MM.1S (cell line): Measurements from ENCODE around the gene TBC1D5.

Experiments
- EZH2 ChIP-seq: fragments of 300-600 bp; sonication (generic); optimal IDR thresholded peaks from 2 replicates; pipeline ENCODE3; 2017; ENCODE audit warnings: low read depth, mild to moderate bottlenecking, antibody characterized with exemption, low read length, mixed read lengths
- EZH2phosphoT487 ChIP-seq: fragments of 300-600 bp; sonication (generic); IDR thresholded peaks from 2 replicates; pipeline ENCODE4 v1.6.1; 2018; ENCODE audit warnings: antibody characterized with exemption, low read length
- TF ChIP-seq, protein P1 (sequence below): fragments of 300-600 bp; sonication (generic); IDR thresholded peaks from 2 replicates; pipeline ENCODE4 v1.5.1; 2016; ENCODE audit warnings: antibody characterized with exemption, low read length, mixed read lengths

DNA sequence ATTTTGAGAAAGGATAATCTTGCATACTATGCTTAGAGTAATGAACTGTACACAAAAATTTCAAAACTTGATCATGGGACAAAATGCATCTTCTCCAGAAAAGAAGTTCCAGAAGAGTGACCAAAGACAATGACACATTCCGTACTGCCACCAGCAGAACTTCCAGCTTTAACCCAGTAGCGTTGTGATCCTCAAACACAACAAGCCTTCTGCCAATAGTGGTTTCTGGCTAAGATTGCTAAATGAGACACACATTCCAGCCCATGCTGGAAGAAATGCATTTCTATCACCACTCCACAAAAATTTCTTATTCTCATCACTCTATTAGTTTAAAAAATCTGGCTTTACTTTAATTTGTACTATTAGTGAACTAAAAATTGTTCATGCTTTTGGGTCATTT lies 334.9 kb downstream of the TBC1D5 start:
- TF ChIP-seq, protein P1, sequence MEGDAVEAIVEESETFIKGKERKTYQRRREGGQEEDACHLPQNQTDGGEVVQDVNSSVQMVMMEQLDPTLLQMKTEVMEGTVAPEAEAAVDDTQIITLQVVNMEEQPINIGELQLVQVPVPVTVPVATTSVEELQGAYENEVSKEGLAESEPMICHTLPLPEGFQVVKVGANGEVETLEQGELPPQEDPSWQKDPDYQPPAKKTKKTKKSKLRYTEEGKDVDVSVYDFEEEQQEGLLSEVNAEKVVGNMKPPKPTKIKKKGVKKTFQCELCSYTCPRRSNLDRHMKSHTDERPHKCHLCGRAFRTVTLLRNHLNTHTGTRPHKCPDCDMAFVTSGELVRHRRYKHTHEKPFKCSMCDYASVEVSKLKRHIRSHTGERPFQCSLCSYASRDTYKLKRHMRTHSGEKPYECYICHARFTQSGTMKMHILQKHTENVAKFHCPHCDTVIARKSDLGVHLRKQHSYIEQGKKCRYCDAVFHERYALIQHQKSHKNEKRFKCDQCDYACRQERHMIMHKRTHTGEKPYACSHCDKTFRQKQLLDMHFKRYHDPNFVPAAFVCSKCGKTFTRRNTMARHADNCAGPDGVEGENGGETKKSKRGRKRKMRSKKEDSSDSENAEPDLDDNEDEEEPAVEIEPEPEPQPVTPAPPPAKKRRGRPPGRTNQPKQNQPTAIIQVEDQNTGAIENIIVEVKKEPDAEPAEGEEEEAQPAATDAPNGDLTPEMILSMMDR, result no peak
- TF ChIP-seq EZH2, result no peak
- TF ChIP-seq EZH2phosphoT487, result no peak
